Upper lobe of right lung (tissue), 1 donor: ENCODE results near the gene PTPRF. TPM values are rescaled to one million over a fixed set of nuclear protein-coding genes. Genes with fewer than 3 reads are reported as not detected.
A peak's percentile ranks its signal among the peaks of the same experiment; 100 is the strongest.

Source experiments
- ATAC-seq: fragments of 200-7000 bp; cut with Tn5 transposase; one replicate; pipeline ENCODE4 v1.9.1; 2020; ENCODE audit warnings: mild to moderate bottlenecking, moderate library complexity
- DNase-seq: peaks from one replicate; pipeline ENCODE4 v3.0.0-alpha.2; 2020
- H3K27ac ChIP-seq: fragments of 200-600 bp; one replicate; pipeline ENCODE4 v1.8.0; 2022
- H3K27me3 ChIP-seq: fragments of 200-600 bp; one replicate; pipeline ENCODE4 v1.8.0; 2022; ENCODE audit warnings: mild to moderate bottlenecking
- H3K36me3 ChIP-seq: fragments of 200-600 bp; one replicate; pipeline ENCODE4 v1.8.0; 2022
- H3K4me1 ChIP-seq: fragments of 200-600 bp; one replicate; pipeline ENCODE4 v1.8.0; 2022
- H3K4me3 ChIP-seq: fragments of 200-600 bp; one replicate; pipeline ENCODE4 v1.8.0; 2022; ENCODE audit warnings: mild to moderate bottlenecking
- H3K9me3 ChIP-seq: fragments of 200-600 bp; one replicate; pipeline ENCODE4 v1.8.0; 2022
- intact Hi-C: fragments of 100-400 bp; cut with DNase I; formaldehyde crosslinking; loops from one replicate; pipeline ENCODE4 v1.11.0; 2022
- total RNA-seq: library from RNA; stranded (reverse); fragmentation: NEBNext Ultra II Directional; extraction: Animal tissue kit (Norgen Biotek cat#: 25700); gene quantifications from one replicate; pipeline ENCODE4 v1.2.1, GENCODE V29; 2021
- TF ChIP-seq, protein P1 (sequence below): fragments of 200-600 bp; IDR thresholded peaks from one replicate; pipeline ENCODE4 v1.8.0; 2022; ENCODE audit warnings: antibody characterized with exemption
- donor health status: DM: no; HTN: yes; CAD: no; lungs with severe emphysema.

Gene PTPRF
- total RNA-seq, 1 donor from 2014 or later = 199 TPM

DNA sequence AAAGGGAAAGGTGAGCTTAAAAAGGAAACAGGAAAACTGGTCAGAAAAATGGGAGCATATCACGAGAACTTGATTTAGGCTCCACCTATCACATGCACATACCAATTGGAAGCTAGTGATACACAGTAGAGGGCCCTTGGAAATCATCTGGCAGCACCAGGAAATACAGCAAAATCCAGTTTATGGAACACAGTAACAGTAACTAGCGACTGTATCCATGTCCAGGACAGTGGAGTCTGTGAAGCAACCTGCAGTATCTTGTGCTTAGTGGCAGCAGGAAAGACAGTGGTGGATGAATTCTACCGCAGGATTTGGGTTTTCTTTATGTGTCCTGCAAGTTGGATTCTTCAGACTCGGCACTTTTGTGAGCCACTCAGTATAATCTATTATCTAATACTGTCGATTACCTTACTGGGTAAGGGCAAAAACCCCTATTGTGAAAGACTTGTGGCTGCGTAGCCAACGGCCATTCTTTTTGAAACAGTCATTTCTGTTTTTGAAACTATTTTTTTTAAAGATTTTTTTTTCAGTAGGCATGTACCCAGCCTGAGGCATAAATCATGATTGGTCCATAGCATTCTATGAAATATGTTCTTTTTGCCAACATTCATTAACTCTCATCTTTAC is 117.7 kb downstream of the PTPRF start:
- Histone ChIP-seq H3K27ac (peak overlapping the region; percentile 90), H3K4me1 (peaks cover 16% of the 10 kb centered on the region), H3K27me3 (no peaks in the 10 kb centered on the region), H3K4me3 (no peak overlapping the region), H3K36me3 (peaks cover 4% of the 10 kb centered on the region), H3K9me3 (no peaks in the 10 kb centered on the region)
- TF ChIP-seq, protein P1, sequence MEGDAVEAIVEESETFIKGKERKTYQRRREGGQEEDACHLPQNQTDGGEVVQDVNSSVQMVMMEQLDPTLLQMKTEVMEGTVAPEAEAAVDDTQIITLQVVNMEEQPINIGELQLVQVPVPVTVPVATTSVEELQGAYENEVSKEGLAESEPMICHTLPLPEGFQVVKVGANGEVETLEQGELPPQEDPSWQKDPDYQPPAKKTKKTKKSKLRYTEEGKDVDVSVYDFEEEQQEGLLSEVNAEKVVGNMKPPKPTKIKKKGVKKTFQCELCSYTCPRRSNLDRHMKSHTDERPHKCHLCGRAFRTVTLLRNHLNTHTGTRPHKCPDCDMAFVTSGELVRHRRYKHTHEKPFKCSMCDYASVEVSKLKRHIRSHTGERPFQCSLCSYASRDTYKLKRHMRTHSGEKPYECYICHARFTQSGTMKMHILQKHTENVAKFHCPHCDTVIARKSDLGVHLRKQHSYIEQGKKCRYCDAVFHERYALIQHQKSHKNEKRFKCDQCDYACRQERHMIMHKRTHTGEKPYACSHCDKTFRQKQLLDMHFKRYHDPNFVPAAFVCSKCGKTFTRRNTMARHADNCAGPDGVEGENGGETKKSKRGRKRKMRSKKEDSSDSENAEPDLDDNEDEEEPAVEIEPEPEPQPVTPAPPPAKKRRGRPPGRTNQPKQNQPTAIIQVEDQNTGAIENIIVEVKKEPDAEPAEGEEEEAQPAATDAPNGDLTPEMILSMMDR = no peak
- no peak for DNase-seq
- ATAC-seq = no peak
- intact Hi-C loops = no loop called here

DNA sequence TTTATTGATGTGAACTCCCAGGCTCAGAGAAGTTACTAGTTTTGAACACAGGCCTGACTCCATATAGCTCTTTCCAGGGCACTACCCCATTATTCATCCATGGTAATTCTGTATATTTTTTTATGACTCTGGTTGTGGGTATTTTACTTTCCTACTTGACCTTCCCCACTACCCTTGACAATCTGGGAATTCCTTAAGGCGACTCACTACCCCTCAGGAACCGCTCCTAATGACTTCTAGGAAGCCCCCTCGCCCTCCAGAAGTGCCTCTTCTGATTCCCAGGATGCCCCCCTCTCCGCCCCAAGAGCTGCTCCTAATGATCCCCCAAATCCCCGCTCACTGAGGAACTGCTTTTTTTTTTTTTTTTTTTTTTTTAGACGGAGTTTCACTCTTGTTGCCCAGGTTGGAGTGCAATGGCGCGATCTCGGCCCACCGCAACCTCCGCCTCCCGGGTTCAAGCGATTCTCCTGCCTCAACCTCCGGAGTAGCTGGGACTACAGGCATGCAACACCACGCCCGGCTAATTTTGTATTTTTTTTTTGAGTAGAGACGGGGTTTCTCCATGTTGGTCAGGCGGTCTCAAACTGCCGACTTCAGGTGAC is 118.3 kb downstream of the PTPRF start:
- Histone ChIP-seq H3K4me3 (peak overlapping the region; percentile 93), H3K36me3 (peaks cover 10% of the 10 kb centered on the region), H3K27me3 (no peaks in the 10 kb centered on the region), H3K4me1 (peaks cover 16% of the 10 kb centered on the region), H3K27ac (peak overlapping the region; percentile 90), H3K9me3 (no peaks in the 10 kb centered on the region)
- intact Hi-C loops = no loop called here
- TF ChIP-seq, protein P1 = no peak
- DNase-seq = no peak
- ATAC-seq = no peak

DNA sequence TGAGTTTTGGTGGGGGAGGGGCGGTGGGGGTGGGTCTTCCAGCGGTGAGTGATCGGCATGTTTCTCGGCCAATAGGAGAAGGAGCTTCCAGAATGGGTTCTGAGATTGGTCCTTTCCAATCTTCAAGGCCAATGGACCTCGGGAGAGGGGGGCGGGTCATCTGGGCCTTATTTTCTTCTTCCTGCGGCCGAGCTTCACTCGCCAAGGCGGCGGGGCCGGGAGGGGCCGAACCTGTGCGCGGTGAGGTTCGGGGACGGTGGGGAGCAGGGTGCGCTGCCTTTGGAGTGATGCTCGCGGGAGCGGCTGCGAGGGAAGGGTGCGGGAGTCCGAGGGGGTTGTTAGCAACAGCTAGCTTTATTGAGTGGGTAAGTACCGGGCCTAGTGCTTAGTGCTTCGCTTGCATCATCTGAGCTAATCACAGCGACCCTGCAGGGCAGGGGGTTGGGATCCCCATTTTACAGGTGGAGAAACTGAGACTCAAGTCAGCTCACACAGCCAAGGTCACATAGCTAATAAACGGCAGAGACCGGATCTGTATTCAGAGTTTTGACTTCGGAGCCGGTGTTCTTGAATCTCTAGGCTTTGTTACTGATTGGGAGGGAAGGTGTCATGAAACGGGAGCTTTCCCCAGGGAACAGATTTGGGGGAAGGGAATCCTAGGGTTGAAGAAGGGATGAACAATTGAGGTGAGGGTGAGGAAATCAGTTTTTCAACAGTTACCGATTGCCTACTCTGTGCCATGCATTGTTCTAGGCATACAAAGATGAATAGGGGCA is 119.8 kb downstream of the PTPRF start:
- no peaks in the 10 kb centered on the region for H3K9me3 ChIP-seq
- TF ChIP-seq, protein P1 = no peak
- H3K27me3 ChIP-seq = no peaks in the 10 kb centered on the region
- peak overlapping the region; percentile 93 for H3K4me3 ChIP-seq
- peaks cover 16% of the 10 kb centered on the region for H3K4me1 ChIP-seq
- H3K36me3 ChIP-seq = peaks cover 24% of the 10 kb centered on the region
- intact Hi-C loops = no loop called here
- ATAC-seq (peak; percentile 92), DNase-seq (peak; percentile 96)
- peak overlapping the region; percentile 90 for H3K27ac ChIP-seq

DNA sequence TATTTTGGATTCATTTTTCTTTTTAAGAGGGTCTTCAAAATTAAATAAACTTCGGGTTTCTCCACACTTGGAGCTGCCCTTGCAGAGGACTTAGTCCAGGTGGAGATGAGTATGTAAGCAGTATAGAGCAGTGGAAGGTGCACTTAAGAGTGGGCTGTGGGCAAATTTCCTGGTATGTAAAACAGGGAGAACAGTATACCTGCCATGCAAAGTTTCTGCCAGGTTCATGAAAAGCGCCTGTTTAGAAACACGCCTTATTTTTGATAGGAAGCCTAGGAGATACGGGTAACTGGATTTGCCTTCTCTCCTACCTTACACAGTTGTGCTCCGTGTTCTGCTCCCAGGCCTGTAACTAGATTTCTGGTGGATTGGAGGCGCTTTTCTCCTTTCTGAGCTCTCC is 120.5 kb downstream of the PTPRF start:
- Histone ChIP-seq H3K4me3 (peak overlapping the region; percentile 93), H3K9me3 (no peaks in the 10 kb centered on the region), H3K27ac (no peak overlapping the region), H3K4me1 (peaks cover 16% of the 10 kb centered on the region), H3K36me3 (peaks cover 31% of the 10 kb centered on the region), H3K27me3 (no peaks in the 10 kb centered on the region)
- ATAC-seq = no peak
- TF ChIP-seq, protein P1 = no peak
- no peak for DNase-seq
- intact Hi-C loops = no loop called here

DNA sequence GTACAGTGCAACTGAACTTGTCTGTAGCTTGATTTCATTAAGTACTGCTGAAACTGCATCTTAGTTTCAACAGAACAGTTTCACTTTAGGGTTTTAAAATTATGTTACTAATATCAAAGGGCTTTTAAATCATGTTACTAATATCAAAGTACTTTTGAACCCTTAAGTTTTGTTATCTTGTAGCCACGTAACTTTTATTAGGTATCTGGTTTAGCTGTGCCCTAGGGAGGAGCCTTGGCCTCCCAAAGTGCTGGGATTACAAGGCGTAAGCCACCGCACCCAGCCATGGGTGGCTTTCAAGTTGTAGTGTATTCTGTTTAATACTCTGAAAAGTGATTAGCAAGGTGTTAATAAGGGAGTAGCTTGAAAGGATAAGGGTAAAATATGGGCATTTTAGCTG is 121.2 kb downstream of the PTPRF start:
- ATAC-seq = no peak
- no peaks in the 10 kb centered on the region for H3K27me3 ChIP-seq
- intact Hi-C loops = no loop called here
- TF ChIP-seq, protein P1 = no peak
- H3K9me3 ChIP-seq = no peaks in the 10 kb centered on the region
- peaks cover 38% of the 10 kb centered on the region for H3K36me3 ChIP-seq
- no peak overlapping the region for H3K27ac ChIP-seq
- DNase-seq = no peak
- H3K4me3 ChIP-seq = peak overlapping the region; percentile 0
- peaks cover 16% of the 10 kb centered on the region for H3K4me1 ChIP-seq
